CD4-positive, alpha-beta T cell treated with Interleukin-4 for 4 hours (primary cell): Measurements from ENCODE around the gene ZBP1.

Experiments used
- DNase-seq: peaks from one replicate; pipeline ENCODE4 v3.0.0-alpha.2; 2020

ZBP1 gene

GRCh38 chr20:57657535-57658446, 37.6 kb upstream of the ZBP1 start:
- DNase-seq = peak; percentile 36

GRCh38 chr20:57656821-57657534, 36.8 kb upstream of the ZBP1 start:
- DNase-seq = no peak

- no peak for DNase-seq
Observed at GRCh38 chr20:57656252-57656820, 36.1 kb upstream of the ZBP1 start.

GRCh38 chr20:57655809-57656155, 35.6 kb upstream of the ZBP1 start:
- no peak for DNase-seq

- no peak for DNase-seq
Observed at GRCh38 chr20:57654998-57655808, 35.0 kb upstream of the ZBP1 start.

GRCh38 chr20:57654363-57654997, 34.3 kb upstream of the ZBP1 start:
- peak; percentile 55 for DNase-seq

- no peak for DNase-seq
Observed at GRCh38 chr20:57653910-57654309, 33.7 kb upstream of the ZBP1 start.

GRCh38 chr20:57653546-57653900, 33.3 kb upstream of the ZBP1 start:
- no peak for DNase-seq

GRCh38 chr20:57652606-57653545, 32.6 kb upstream of the ZBP1 start:
- no peak for DNase-seq

- no peak for DNase-seq
Observed at GRCh38 chr20:57651881-57652605, 31.8 kb upstream of the ZBP1 start.

- no peak for DNase-seq
Observed at GRCh38 chr20:57650756-57651483, 30.7 kb upstream of the ZBP1 start.

GRCh38 chr20:57650266-57650665, 30.0 kb upstream of the ZBP1 start:
- DNase-seq = no peak

GRCh38 chr20:57649617-57650015, 29.4 kb upstream of the ZBP1 start:
- no peak for DNase-seq

GRCh38 chr20:57648878-57649616, 28.8 kb upstream of the ZBP1 start:
- no peak for DNase-seq

- DNase-seq = no peak
Observed at GRCh38 chr20:57647933-57648785, 27.9 kb upstream of the ZBP1 start.

- no peak for DNase-seq
Observed at GRCh38 chr20:57647006-57647932, 27.0 kb upstream of the ZBP1 start.

GRCh38 chr20:57638895-57639236, 18.6 kb upstream of the ZBP1 start:
- no peak for DNase-seq
